ENCODE results near the gene UNC5C.

UNC5C gene

GRCh38 chr4:95340191-95340590 is 208.6 kb downstream of the UNC5C start:
- Mint-ChIP-seq H3K9me3 (peaks cover 2 to 15% of the 10 kb centered on the region in 2 donors), H3K4me1 (ENCODE audit: low read depth in 2 of 2) (no peaks in the 10 kb centered on the region), H3K27me3 (no peaks in the 10 kb centered on the region), H3K36me3 (ENCODE audit: insufficient read depth) (no peaks in the 10 kb centered on the region), H3K27ac (no peak overlapping the region), H3K4me3 (no peak overlapping the region)
- no peak for ATAC-seq (replicated peaks)
- DNase-seq, result no peak

- H3K27me3 Mint-ChIP-seq, result no peaks in the 10 kb centered on the region
- no peak for DNase-seq
- H3K27ac Mint-ChIP-seq, result no peak overlapping the region
- peaks cover 0 to 7% of the 10 kb centered on the region in 2 donors for H3K9me3 Mint-ChIP-seq
- H3K4me3 Mint-ChIP-seq, result no peak overlapping the region
- no peaks in the 10 kb centered on the region for H3K36me3 Mint-ChIP-seq (ENCODE audit: insufficient read depth)
- ATAC-seq (replicated peaks), result no peak
- H3K4me1 Mint-ChIP-seq (ENCODE audit: low read depth in 2 of 2), result no peaks in the 10 kb centered on the region
Measured at GRCh38 chr4:95325665-95326064, 223.1 kb downstream of the UNC5C start.

GRCh38 chr4:95319169-95319568 is 229.6 kb downstream of the UNC5C start:
- peaks cover 13% of the 10 kb centered on the region in 2 donors for H3K9me3 Mint-ChIP-seq
- H3K4me1 Mint-ChIP-seq (ENCODE audit: low read depth in 2 of 2), result no peaks in the 10 kb centered on the region
- ATAC-seq (replicated peaks), result no peak
- H3K27me3 Mint-ChIP-seq, result no peaks in the 10 kb centered on the region
- H3K4me3 Mint-ChIP-seq, result no peak overlapping the region
- H3K36me3 Mint-ChIP-seq (ENCODE audit: insufficient read depth), result peaks cover 3% of the 10 kb centered on the region
- no peak for DNase-seq
- H3K27ac Mint-ChIP-seq, result no peak overlapping the region

- ATAC-seq (replicated peaks) (no peak), DNase-seq (no peak)
- Mint-ChIP-seq H3K9me3 (peaks cover 12 to 13% of the 10 kb centered on the region in 2 donors), H3K27ac (no peak overlapping the region), H3K36me3 (ENCODE audit: insufficient read depth) (peaks cover 3% of the 10 kb centered on the region), H3K4me1 (ENCODE audit: low read depth in 2 of 2) (no peaks in the 10 kb centered on the region), H3K4me3 (no peak overlapping the region), H3K27me3 (no peaks in the 10 kb centered on the region)
Measured at GRCh38 chr4:95318483-95318882, 230.3 kb downstream of the UNC5C start.

- no peaks in the 10 kb centered on the region for H3K27me3 Mint-ChIP-seq
- no peak overlapping the region for H3K4me3 Mint-ChIP-seq
- H3K9me3 Mint-ChIP-seq, result peaks cover 10 to 13% of the 10 kb centered on the region in 2 donors
- H3K27ac Mint-ChIP-seq, result no peak overlapping the region
- H3K4me1 Mint-ChIP-seq (ENCODE audit: low read depth in 2 of 2), result no peaks in the 10 kb centered on the region
- DNase-seq, result no peak
- ATAC-seq (replicated peaks), result no peak
- peaks cover 3% of the 10 kb centered on the region for H3K36me3 Mint-ChIP-seq (ENCODE audit: insufficient read depth)
Measured at GRCh38 chr4:95318044-95318443, 230.7 kb downstream of the UNC5C start.

GRCh38 chr4:95317085-95317793 is 231.5 kb downstream of the UNC5C start:
- no peak overlapping the region for H3K27ac Mint-ChIP-seq
- H3K4me1 Mint-ChIP-seq (ENCODE audit: low read depth in 2 of 2), result no peaks in the 10 kb centered on the region
- H3K27me3 Mint-ChIP-seq, result no peaks in the 10 kb centered on the region
- H3K36me3 Mint-ChIP-seq (ENCODE audit: insufficient read depth), result peaks cover 3% of the 10 kb centered on the region
- ATAC-seq (replicated peaks) (no peak), DNase-seq (no peak)
- H3K9me3 Mint-ChIP-seq, result peaks cover 8 to 13% of the 10 kb centered on the region in 2 donors
- H3K4me3 Mint-ChIP-seq, result no peak overlapping the region

- H3K27me3 Mint-ChIP-seq, result no peaks in the 10 kb centered on the region
- DNase-seq (no peak), ATAC-seq (replicated peaks) (no peak)
- H3K9me3 Mint-ChIP-seq, result peaks cover 8 to 13% of the 10 kb centered on the region in 2 donors
- no peaks in the 10 kb centered on the region for H3K4me1 Mint-ChIP-seq (ENCODE audit: low read depth in 2 of 2)
- no peak overlapping the region for H3K4me3 Mint-ChIP-seq
- peaks cover 3% of the 10 kb centered on the region for H3K36me3 Mint-ChIP-seq (ENCODE audit: insufficient read depth)
- H3K27ac Mint-ChIP-seq, result no peak overlapping the region
Measured at GRCh38 chr4:95314573-95314972, 234.2 kb downstream of the UNC5C start.

GRCh38 chr4:95304898-95305297 is 243.9 kb downstream of the UNC5C start:
- no peaks in the 10 kb centered on the region for H3K36me3 Mint-ChIP-seq (ENCODE audit: insufficient read depth)
- no peak for ATAC-seq (replicated peaks)
- H3K27me3 Mint-ChIP-seq, result no peaks in the 10 kb centered on the region
- peaks cover 0 to 5% of the 10 kb centered on the region in 2 donors for H3K9me3 Mint-ChIP-seq
- no peak for DNase-seq
- H3K27ac Mint-ChIP-seq, result no peak overlapping the region
- no peaks in the 10 kb centered on the region for H3K4me1 Mint-ChIP-seq (ENCODE audit: low read depth in 2 of 2)
- no peak overlapping the region for H3K4me3 Mint-ChIP-seq

GRCh38 chr4:95300304-95300703 is 248.5 kb downstream of the UNC5C start:
- DNase-seq (no peak), ATAC-seq (replicated peaks) (no peak)
- no peak overlapping the region for H3K27ac Mint-ChIP-seq
- no peaks in the 10 kb centered on the region for H3K36me3 Mint-ChIP-seq (ENCODE audit: insufficient read depth)
- H3K9me3 Mint-ChIP-seq, result peaks cover 14% of the 10 kb centered on the region in 2 donors
- no peaks in the 10 kb centered on the region for H3K27me3 Mint-ChIP-seq
- no peaks in the 10 kb centered on the region for H3K4me1 Mint-ChIP-seq (ENCODE audit: low read depth in 2 of 2)
- no peak overlapping the region for H3K4me3 Mint-ChIP-seq

GRCh38 chr4:95296052-95296451 is 252.7 kb downstream of the UNC5C start:
- DNase-seq (no peak), ATAC-seq (replicated peaks) (no peak)
- H3K4me1 Mint-ChIP-seq (ENCODE audit: low read depth in 2 of 2), result no peaks in the 10 kb centered on the region
- H3K36me3 Mint-ChIP-seq (ENCODE audit: insufficient read depth), result no peaks in the 10 kb centered on the region
- H3K27ac Mint-ChIP-seq, result no peak overlapping the region
- H3K27me3 Mint-ChIP-seq, result no peaks in the 10 kb centered on the region
- H3K9me3 Mint-ChIP-seq, result peaks cover 13 to 20% of the 10 kb centered on the region in 2 donors
- no peak overlapping the region for H3K4me3 Mint-ChIP-seq

GRCh38 chr4:95295157-95295556 is 253.6 kb downstream of the UNC5C start:
- no peak overlapping the region for H3K4me3 Mint-ChIP-seq
- H3K27me3 Mint-ChIP-seq, result no peaks in the 10 kb centered on the region

GRCh38 chr4:95294321-95294720 is 254.5 kb downstream of the UNC5C start:
- no peaks in the 10 kb centered on the region for H3K36me3 Mint-ChIP-seq (ENCODE audit: insufficient read depth)
- no peak overlapping the region for H3K27ac Mint-ChIP-seq
- DNase-seq (no peak), ATAC-seq (replicated peaks) (no peak)
- peaks cover 0 to 2% of the 10 kb centered on the region in 2 donors for H3K4me1 Mint-ChIP-seq (ENCODE audit: low read depth in 2 of 2)
- H3K4me3 Mint-ChIP-seq, result no peak overlapping the region
- H3K9me3 Mint-ChIP-seq, result peaks cover 13 to 20% of the 10 kb centered on the region in 2 donors
- H3K27me3 Mint-ChIP-seq, result no peaks in the 10 kb centered on the region

More at GRCh38 chr4:95295157-95295556, 253.6 kb downstream of the UNC5C start:
- no peak overlapping the region for H3K27ac Mint-ChIP-seq
- no peaks in the 10 kb centered on the region for H3K36me3 Mint-ChIP-seq (ENCODE audit: insufficient read depth)
- ATAC-seq (replicated peaks), result no peak
- peaks cover 13 to 20% of the 10 kb centered on the region in 2 donors for H3K9me3 Mint-ChIP-seq
- no peak for DNase-seq
- H3K4me1 Mint-ChIP-seq (ENCODE audit: low read depth in 2 of 2), result peaks cover 0 to 2% of the 10 kb centered on the region in 2 donors

- DNase-seq, result no peak
- Mint-ChIP-seq H3K27ac (no peak overlapping the region), H3K4me3 (no peak overlapping the region), H3K27me3 (no peaks in the 10 kb centered on the region), H3K36me3 (ENCODE audit: insufficient read depth) (no peaks in the 10 kb centered on the region), H3K9me3 (peaks cover 5 to 12% of the 10 kb centered on the region in 2 donors), H3K4me1 (ENCODE audit: low read depth in 2 of 2) (peaks cover 0 to 2% of the 10 kb centered on the region in 2 donors)
- ATAC-seq (replicated peaks), result no peak
Measured at GRCh38 chr4:95293014-95293413, 255.8 kb downstream of the UNC5C start.

GRCh38 chr4:95290702-95291101 is 258.1 kb downstream of the UNC5C start:
- Mint-ChIP-seq H3K9me3 (peaks cover 3 to 7% of the 10 kb centered on the region in 2 donors), H3K4me1 (ENCODE audit: low read depth in 2 of 2) (peaks cover 0 to 2% of the 10 kb centered on the region in 2 donors), H3K4me3 (no peak overlapping the region), H3K27ac (no peak overlapping the region), H3K27me3 (no peaks in the 10 kb centered on the region), H3K36me3 (ENCODE audit: insufficient read depth) (no peaks in the 10 kb centered on the region)
- DNase-seq (no peak), ATAC-seq (replicated peaks) (no peak)
